Neural progenitor cell (in vitro differentiated cells): ENCODE results near the gene ARL17B.
"Not testable (repeated sequence)": the region's sequence is repeated elsewhere in the genome, so short reads cannot be mapped to it uniquely, and the experiment has no call there.

ENCODE experiments used
- CTCF ChIP-seq: fragments of 200-600 bp; sonication (generic); IDR thresholded peaks from 2 replicates; pipeline ENCODE4 v1.5.1; 2017; ENCODE audit warnings: antibody characterized with exemption, mild to moderate bottlenecking
- EZH2 ChIP-seq: fragments of 200-600 bp; sonication (generic); IDR thresholded peaks from 2 replicates; pipeline ENCODE4 v1.6.1; 2017; ENCODE audit warnings: antibody characterized with exemption, mild to moderate bottlenecking, moderate library complexity

GRCh38 chr17:46361145-46361735, 326 bp downstream of the ARL17B start:
- TF ChIP-seq CTCF, EZH2: not testable (repeated sequence)
